Neural cell (in vitro differentiated cells): ENCODE results near the gene GNG10. TPM values are rescaled to one million over a fixed set of nuclear protein-coding genes. Genes with fewer than 3 reads are reported as not detected.

Experiments
- H2AFZ ChIP-seq: fragments of 200-600, 300-800 bp; sonication (generic), shearing (Covaris generic); 2 replicates; pipeline ENCODE4 v1.6.0; 2014; ENCODE audit warnings: low read depth, mild to moderate bottlenecking, antibody characterized with exemption, low read length, moderate library complexity
- H3F3A ChIP-seq: fragments of 200-600 bp; shearing (Covaris generic); 2 replicates; pipeline ENCODE4 v1.6.1; 2016; ENCODE audit warnings: mild to moderate bottlenecking, moderate library complexity, mixed read lengths, antibody characterized with exemption, low read length; ENCODE audit not compliant: insufficient read depth, poor library complexity, severe bottlenecking
- H3K27ac ChIP-seq: fragments of 200-600, 300-800 bp; sonication (generic), shearing (Covaris generic); 2 replicates; pipeline ENCODE4 v1.5.1; 2014; ENCODE audit warnings: mild to moderate bottlenecking, low read length, moderate library complexity
- H3K27me3 ChIP-seq: fragments of 300-800, 200-600 bp; sonication (generic), shearing (Covaris generic); 2 replicates; pipeline ENCODE4 v1.6.0; 2014; ENCODE audit warnings: mild to moderate bottlenecking, low read depth, low read length, moderate library complexity; ENCODE audit not compliant: insufficient read depth
- H3K36me3 ChIP-seq: fragments of 300-800, 200-600 bp; sonication (generic), shearing (Covaris generic); 2 replicates; pipeline ENCODE4 v1.5.1; 2014; ENCODE audit warnings: mild to moderate bottlenecking, antibody characterized with exemption, low read length, moderate library complexity; ENCODE audit not compliant: insufficient read depth
- H3K4me2 ChIP-seq: fragments of 300-800, 200-600 bp; sonication (generic), shearing (Covaris generic); 2 replicates; pipeline ENCODE4 v1.6.0; 2014; ENCODE audit warnings: mild to moderate bottlenecking, low read length
- H3K4me3 ChIP-seq: fragments of 300-800, 200-600 bp; sonication (generic), shearing (Covaris generic); 2 replicates; pipeline ENCODE4 v1.5.1; 2014; ENCODE audit warnings: mild to moderate bottlenecking, low read length, moderate library complexity
- H3K79me2 ChIP-seq: fragments of 200-600 bp; shearing (Covaris generic); replicated peaks from 2 replicates; pipeline ENCODE4 v1.6.0; 2014; ENCODE audit warnings: mild to moderate bottlenecking, low read length, moderate library complexity; ENCODE audit not compliant: insufficient read depth
- H3K9ac ChIP-seq: fragments of 300-800, 200-600 bp; sonication (generic), shearing (Covaris generic); 2 replicates; pipeline ENCODE4 v1.6.1; 2016; ENCODE audit warnings: mild to moderate bottlenecking, low read length, mixed read lengths
- H3K9me2 ChIP-seq: fragments of 200-600 bp; shearing (Covaris generic); 2 replicates; pipeline ENCODE4 v1.6.1; 2016; ENCODE audit warnings: mild to moderate bottlenecking, low read length, mixed read lengths; ENCODE audit not compliant: insufficient read depth
- H3K9me3 ChIP-seq: fragments of 200-600, 300-800 bp; sonication (generic), shearing (Covaris generic); 2 replicates; pipeline ENCODE4 v1.6.1; 2016; ENCODE audit warnings: mild to moderate bottlenecking, mixed run types, low read length, moderate library complexity, mixed read lengths
- H4K20me1 ChIP-seq: fragments of 200-600 bp; shearing (Covaris generic); 2 replicates; pipeline ENCODE4 v1.6.1; 2016; ENCODE audit warnings: mild to moderate bottlenecking, mixed run types; ENCODE audit not compliant: insufficient read depth
- CTCF ChIP-seq: fragments of 450-650 bp; IDR thresholded peaks from 2 replicates; pipeline ENCODE4 v1.5.1; 2014; ENCODE audit warnings: antibody characterized with exemption, mild to moderate bottlenecking, moderate library complexity; ENCODE audit not compliant: poor library complexity, severe bottlenecking
- EP300 ChIP-seq: fragments of 450-650 bp; conservative IDR thresholded peaks from 2 replicates; pipeline ENCODE4 v1.6.1; 2014; ENCODE audit warnings: antibody characterized with exemption, mild to moderate bottlenecking, moderate library complexity; ENCODE audit not compliant: poor library complexity, severe bottlenecking
- EZH2 ChIP-seq: fragments of 200-600, 300-800 bp; shearing (Covaris generic), sonication (generic); IDR thresholded peaks from 2 replicates; pipeline ENCODE4 v1.6.1; 2014; ENCODE audit warnings: antibody characterized with exemption, low read length, borderline replicate concordance, mild to moderate bottlenecking; ENCODE audit not compliant: insufficient read depth, poor library complexity, severe bottlenecking
- MXI1 ChIP-seq: fragments of 450-650 bp; conservative IDR thresholded peaks from 2 replicates; pipeline ENCODE4 v1.6.1; 2014; ENCODE audit warnings: antibody characterized with exemption, mild to moderate bottlenecking; ENCODE audit not compliant: poor library complexity, severe bottlenecking
- POLR2AphosphoS5 ChIP-seq: IDR thresholded peaks from 2 replicates; pipeline ENCODE4 v1.6.1; 2012
- RAD21 ChIP-seq: fragments of 450-650 bp; conservative IDR thresholded peaks from 2 replicates; pipeline ENCODE4 v1.6.1; 2014; ENCODE audit warnings: antibody characterized with exemption, mild to moderate bottlenecking, moderate library complexity
- REST ChIP-seq: IDR thresholded peaks from 2 replicates; pipeline ENCODE4 v1.6.1; 2012; ENCODE audit warnings: borderline replicate concordance
- SMC3 ChIP-seq: fragments of 450-650 bp; conservative IDR thresholded peaks from 2 replicates; pipeline ENCODE4 v1.6.1; 2014; ENCODE audit warnings: antibody characterized with exemption, mild to moderate bottlenecking, moderate library complexity; ENCODE audit not compliant: poor library complexity
- TAF1 ChIP-seq: IDR thresholded peaks from 2 replicates; pipeline ENCODE4 v1.6.1; 2012; ENCODE audit warnings: low read depth
- polyA plus RNA-seq: library from polyadenylated mRNA; depleted of rRNA; stranded (reverse); fragments of >200 nt; gene quantifications from 2 replicates; pipeline ENCODE4 v1.2.3, GENCODE V29; 2014

GNG10 gene
- polyA plus RNA-seq, 1 donor from 2014 or later = 69.6 TPM

GRCh38 chr9:111634860-111635259 is 26.5 kb upstream of the GNG10 start:
- TF ChIP-seq REST (no peak), CTCF (no peak), SMC3 (no peak), RAD21 (no peak), EP300 (no peak), POLR2AphosphoS5 (no peak), EZH2 (no peak), TAF1 (no peak)
- Histone ChIP-seq H3K4me3 (no peak overlapping the region), H3K27ac (no peak overlapping the region), H2AFZ (no peak overlapping the region), H4K20me1 (no peaks in the 10 kb centered on the region), H3F3A (no peaks in the 10 kb centered on the region), H3K9me2 (no peaks in the 10 kb centered on the region), H3K27me3 (no peaks in the 10 kb centered on the region), H3K9ac (no peak overlapping the region), H3K36me3 (no peaks in the 10 kb centered on the region), H3K4me2 (no peak overlapping the region), H3K9me3 (no peaks in the 10 kb centered on the region), H3K79me2 (peaks cover 49% of the 10 kb centered on the region)

DNA sequence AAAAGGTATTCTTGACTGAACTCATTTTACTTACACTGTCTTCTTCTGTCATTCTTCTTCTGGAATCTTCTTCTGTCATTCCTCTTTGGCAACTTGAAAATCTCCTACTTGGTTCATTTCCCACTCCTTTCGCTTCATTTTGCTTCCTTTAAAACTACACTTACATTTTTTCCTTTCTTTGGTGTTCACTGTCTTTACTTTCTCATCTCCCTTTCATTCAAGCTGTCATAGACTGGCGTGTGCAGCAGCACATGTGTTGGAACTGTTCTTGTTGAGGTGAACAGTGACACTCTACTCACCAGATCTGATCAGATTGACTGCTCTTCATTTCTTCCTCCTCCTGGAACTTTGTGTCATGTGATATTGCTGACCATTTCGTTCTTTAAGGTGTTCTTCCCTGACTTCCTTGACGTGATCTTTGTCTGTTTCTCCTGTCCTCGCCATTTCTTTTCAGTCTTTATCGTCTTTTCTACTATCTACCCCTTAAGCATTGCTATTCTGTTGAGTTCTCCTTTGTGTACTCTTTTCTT is 23.9 kb upstream of the GNG10 start:
- no peak overlapping the region for H3K27ac ChIP-seq
- H3K9me2 ChIP-seq = no peaks in the 10 kb centered on the region
- H3K36me3 ChIP-seq = no peaks in the 10 kb centered on the region
- H3K9ac ChIP-seq = no peak overlapping the region
- no peak overlapping the region for H3K4me2 ChIP-seq
- no peak for TF ChIP-seq EZH2
- TF ChIP-seq EP300 = no peak
- TF ChIP-seq POLR2AphosphoS5 = no peak
- no peak for TF ChIP-seq TAF1
- no peak for TF ChIP-seq RAD21
- TF ChIP-seq SMC3 = no peak
- no peak for TF ChIP-seq MXI1
- no peak for TF ChIP-seq CTCF
- TF ChIP-seq REST = no peak
- H3K27me3 ChIP-seq = no peaks in the 10 kb centered on the region
- H3F3A ChIP-seq = no peaks in the 10 kb centered on the region
- H3K79me2 ChIP-seq = peaks cover 40% of the 10 kb centered on the region
- no peak overlapping the region for H2AFZ ChIP-seq
- H3K9me3 ChIP-seq = no peaks in the 10 kb centered on the region
- H4K20me1 ChIP-seq = no peaks in the 10 kb centered on the region
- H3K4me3 ChIP-seq = no peak overlapping the region
